ENCODE measurements around the gene ADAMTS7. TPM values are rescaled to one million over a fixed set of nuclear protein-coding genes. Genes with fewer than 3 reads are reported as not detected.
"Not testable (repeated sequence)": the region's sequence is repeated elsewhere in the genome, so short reads cannot be mapped to it uniquely, and the experiment has no call there.

ADAMTS7 gene
- total and polyA plus RNA-seq, 2 of the 13 experiments (the other 11 are each of a cell fraction or from before 2014, with no cell fraction given), result 0.09 to 0.12 TPM

GRCh38 chr15:78771020-78771419 is 40.2 kb downstream of the ADAMTS7 start:
- POLR2A ChIA-PET; H3K4me2 ChIP-seq (ENCODE audit: low read depth, low read length); intact Hi-C loops (cut with micrococcal nuclease; ENCODE audit: unreplicated experiment); in situ Hi-C loops (cut with HindIII; ENCODE audit: extremely low pct_ligation_motif_present, low pct_unique_long_range_greater_than_20kb); BruUV-seq (replicated peaks); FAIRE-seq; CTCF ChIA-PET (ENCODE audit: low intra/inter-chr PET ratio, low total read pairs); ATAC-seq; H3K27ac ChIP-seq (ENCODE audit: extremely low read length, insufficient read depth, low read length); H4K20me1 ChIP-seq (ENCODE audit: insufficient read depth, low read length); H3K9me3 ChIP-seq (ENCODE audit: low read length); H3K27me3 ChIP-seq (ENCODE audit: control insufficient read depth in 1 of 2, insufficient read depth in 2 of 2, low read length in 2 of 2); H3K79me2 ChIP-seq (ENCODE audit: insufficient read depth, low read length); H3K4me3 ChIP-seq (replicated peaks in 1 of 3; ENCODE audit: insufficient read depth in 1 of 3, low read depth in 2 of 3, low read length in 3 of 3); H3K9ac ChIP-seq (ENCODE audit: insufficient read depth, low read depth, low read length); H3K4me1 ChIP-seq (ENCODE audit: insufficient read depth, low read length); H3K36me3 ChIP-seq (replicated peaks in 1 of 2; ENCODE audit: control insufficient read depth in 1 of 2, insufficient read depth in 2 of 2, low read length in 2 of 2); DNase-seq (ENCODE audit: low spot score); H2AFZ ChIP-seq (ENCODE audit: low read length): not testable (repeated sequence)
- 60% methylated on average over 3 of the region's 9 CpGs for WGBS (ENCODE audit: low lambda C conversion rate)

DNA sequence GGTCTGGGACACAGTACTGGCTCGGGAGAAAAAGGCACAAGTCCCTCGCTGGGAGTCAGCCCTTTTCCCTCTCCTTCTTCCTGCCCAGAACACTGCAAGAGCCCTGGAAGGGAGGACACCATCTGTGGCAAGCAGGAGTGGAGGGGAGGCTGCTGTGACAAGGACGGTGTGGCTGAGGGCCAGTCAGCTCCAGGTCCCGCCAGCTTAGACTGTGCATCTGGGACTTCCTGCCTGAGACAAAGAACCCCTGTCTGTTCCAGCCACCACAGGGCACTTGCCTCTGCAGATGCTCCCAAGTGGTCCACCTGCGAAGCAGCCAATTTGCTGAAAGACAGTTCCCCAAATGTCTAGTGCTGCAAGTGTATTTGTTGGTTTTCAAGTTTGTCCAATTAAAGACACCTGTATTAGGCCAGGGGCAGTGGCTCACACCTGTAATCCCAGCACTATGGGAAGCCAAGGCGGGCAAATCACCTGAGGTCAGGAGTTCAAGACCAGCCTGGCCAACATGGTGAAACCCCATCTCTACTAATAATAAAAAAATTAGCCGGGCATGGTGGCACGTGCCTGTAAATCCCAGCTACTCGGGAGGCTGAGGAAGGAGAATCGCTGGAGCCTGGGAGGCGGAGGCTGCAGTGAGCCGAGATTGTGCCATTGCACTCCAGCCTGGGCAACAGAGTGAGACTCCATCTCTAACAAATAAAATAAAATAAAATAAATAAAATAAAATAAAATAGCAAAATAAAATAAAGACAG is 41.6 kb downstream of the ADAMTS7 start:
- H3K4me2 ChIP-seq (ENCODE audit: low read depth, low read length); in situ Hi-C loops (cut with HindIII; ENCODE audit: extremely low pct_ligation_motif_present, low pct_unique_long_range_greater_than_20kb); H3K36me3 ChIP-seq (replicated peaks in 1 of 2; ENCODE audit: control insufficient read depth in 1 of 2, insufficient read depth in 2 of 2, low read length in 2 of 2); POLR2A ChIA-PET; H4K20me1 ChIP-seq (ENCODE audit: insufficient read depth, low read length); intact Hi-C loops (cut with micrococcal nuclease; ENCODE audit: unreplicated experiment); H3K27me3 ChIP-seq (ENCODE audit: control insufficient read depth in 1 of 2, insufficient read depth in 2 of 2, low read length in 2 of 2); DNase-seq (ENCODE audit: low spot score); H3K9me3 ChIP-seq (ENCODE audit: low read length); BruUV-seq (replicated peaks); H3K9ac ChIP-seq (ENCODE audit: insufficient read depth, low read depth, low read length); CTCF ChIA-PET (ENCODE audit: low intra/inter-chr PET ratio, low total read pairs); H3K27ac ChIP-seq (ENCODE audit: extremely low read length, insufficient read depth, low read length); H2AFZ ChIP-seq (ENCODE audit: low read length); FAIRE-seq; H3K4me1 ChIP-seq (ENCODE audit: insufficient read depth, low read length); H3K79me2 ChIP-seq (ENCODE audit: insufficient read depth, low read length); H3K4me3 ChIP-seq (replicated peaks in 1 of 3; ENCODE audit: insufficient read depth in 1 of 3, low read depth in 2 of 3, low read length in 3 of 3): not testable (repeated sequence)
- peak; percentile 11; the same call in 1 of the 3 replicates for ATAC-seq
- 33% methylated on average over 8 of the region's 12 CpGs for WGBS (ENCODE audit: low lambda C conversion rate)
